GM18517 (cell line): ENCODE results near the gene NCK2.
A peak's percentile ranks its signal among the peaks of the same experiment; 100 is the strongest.

ENCODE experiments used
- ATAC-seq: cut with Tn5 transposase; IDR thresholded peaks from one replicate; pipeline ENCODE4 v1.9.1; 2021; ENCODE audit warnings: mild to moderate bottlenecking, moderate library complexity; ENCODE audit not compliant: unreplicated experiment

Gene NCK2

GRCh38 chr2:105774781-105775337, 30.1 kb downstream of the NCK2 start:
- no peak for ATAC-seq

DNA sequence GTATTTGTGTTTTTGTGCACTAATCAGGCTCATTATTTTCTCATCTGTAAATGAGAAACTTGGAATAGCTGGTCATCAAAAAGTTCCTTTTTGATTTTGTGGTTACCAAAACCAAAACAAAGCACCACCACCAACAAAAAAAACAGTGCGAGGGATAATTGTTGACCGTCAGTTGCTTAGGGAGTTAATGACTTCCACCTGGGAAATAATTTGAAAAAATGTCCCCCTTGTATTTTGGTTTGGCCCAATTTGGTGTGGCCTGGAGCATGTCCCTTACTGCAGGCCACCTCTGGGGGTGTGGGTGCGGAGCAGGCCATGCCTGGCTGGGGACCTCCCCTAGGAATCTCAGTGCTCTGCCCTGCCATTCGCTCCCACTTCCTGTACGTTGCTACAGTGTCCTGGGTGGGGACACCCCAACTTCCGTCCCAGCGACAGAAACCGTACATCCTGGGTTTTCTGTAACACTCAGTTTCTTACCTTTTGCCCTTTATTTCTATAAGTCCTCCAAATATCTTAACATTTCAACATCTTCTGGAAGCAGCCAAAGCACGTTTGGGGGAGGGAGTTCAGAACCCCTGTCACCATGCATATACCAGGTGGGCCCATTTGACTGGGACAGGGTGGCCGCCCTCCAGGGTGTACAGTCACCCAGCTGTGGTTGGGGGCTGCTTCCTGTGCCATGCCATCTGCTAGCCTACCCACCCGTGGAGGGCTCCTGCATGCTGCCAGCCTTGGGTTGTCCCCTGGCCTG, 31.3 kb downstream of the NCK2 start:
- ATAC-seq, result peak; percentile 46

DNA sequence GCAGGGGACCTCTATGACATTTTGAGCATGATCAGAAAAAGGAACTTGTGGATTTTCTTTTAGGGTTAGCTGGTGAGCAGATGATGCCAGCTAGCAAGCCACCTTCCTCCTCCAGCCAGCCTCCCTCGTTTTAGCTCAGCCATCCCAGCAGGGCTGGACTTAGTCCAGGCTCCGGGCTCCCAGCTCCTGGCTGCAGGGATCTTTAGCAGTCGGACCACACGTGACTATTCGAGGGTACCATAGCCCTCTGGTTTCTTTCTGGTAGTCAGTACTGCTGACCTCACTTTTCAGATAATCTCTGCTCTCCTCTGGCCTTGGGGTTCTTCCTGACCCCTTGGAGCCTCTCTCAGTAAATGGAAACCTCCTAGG, 31.8 kb downstream of the NCK2 start:
- no peak for ATAC-seq

DNA sequence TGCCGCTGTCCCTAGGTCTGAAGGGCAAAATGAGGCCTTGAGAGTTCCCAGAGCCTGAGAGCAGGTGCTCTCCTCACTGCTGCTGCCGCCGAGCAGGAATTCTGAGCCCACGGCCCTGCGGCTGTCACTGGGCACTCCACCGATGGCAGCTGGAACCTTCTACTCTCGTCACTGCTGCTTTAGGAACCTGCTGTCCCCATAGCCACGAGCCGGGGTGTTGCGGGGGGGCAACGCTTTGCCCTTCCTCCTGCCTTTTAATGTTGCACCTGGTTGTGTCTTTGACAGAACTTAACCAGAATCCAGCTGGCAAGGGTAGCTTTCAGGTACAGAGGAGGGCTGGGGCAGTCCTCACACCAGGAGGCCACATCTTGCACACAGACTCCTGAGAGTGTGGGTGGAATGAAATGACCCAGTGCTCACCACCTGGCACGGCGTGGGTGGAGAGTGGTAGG, 32.3 kb downstream of the NCK2 start:
- no peak for ATAC-seq

- ATAC-seq, result no peak
Observed at GRCh38 chr2:105777506-105778055, 32.9 kb downstream of the NCK2 start.

- no peak for ATAC-seq
Observed at GRCh38 chr2:105778080-105778607, 33.4 kb downstream of the NCK2 start.

DNA sequence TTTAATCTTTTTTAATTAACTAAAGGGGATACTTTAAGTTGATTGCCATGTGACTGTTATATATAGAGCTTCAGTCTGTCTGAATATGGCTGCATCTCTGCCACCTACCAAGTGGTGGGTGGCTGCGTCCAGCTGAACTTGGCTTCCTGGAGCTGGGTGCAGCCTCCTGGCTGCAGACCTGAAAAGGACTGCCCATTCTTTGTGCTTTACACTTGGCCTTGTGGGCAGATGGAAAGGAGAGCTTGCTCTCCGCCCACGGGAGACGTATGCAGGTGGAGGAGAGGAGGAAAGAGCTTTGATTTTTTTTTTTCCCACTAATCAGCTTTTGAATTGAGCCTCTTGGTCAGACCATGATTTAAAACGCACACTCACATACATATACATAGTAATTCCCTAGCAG, 34.7 kb downstream of the NCK2 start:
- ATAC-seq, result no peak

DNA sequence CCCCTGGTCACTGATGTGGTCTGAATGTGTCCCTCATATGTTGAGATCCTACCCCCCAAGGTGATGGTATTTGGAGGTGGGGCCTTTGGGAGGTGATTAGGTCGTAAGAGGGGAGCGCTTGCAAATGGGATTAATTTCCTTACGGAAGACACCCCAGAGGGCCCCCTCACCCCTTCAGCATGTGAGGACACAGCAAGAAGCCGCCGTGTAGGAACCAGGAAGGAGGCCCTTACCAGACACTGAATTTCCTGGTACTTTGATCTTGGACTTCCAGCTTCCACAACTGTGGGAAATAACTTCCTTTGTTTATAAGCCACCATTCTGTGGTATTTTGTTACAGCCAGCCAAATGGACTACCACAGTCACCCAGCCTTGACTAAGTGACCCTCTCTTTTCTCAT, 35.9 kb downstream of the NCK2 start:
- no peak for ATAC-seq

DNA sequence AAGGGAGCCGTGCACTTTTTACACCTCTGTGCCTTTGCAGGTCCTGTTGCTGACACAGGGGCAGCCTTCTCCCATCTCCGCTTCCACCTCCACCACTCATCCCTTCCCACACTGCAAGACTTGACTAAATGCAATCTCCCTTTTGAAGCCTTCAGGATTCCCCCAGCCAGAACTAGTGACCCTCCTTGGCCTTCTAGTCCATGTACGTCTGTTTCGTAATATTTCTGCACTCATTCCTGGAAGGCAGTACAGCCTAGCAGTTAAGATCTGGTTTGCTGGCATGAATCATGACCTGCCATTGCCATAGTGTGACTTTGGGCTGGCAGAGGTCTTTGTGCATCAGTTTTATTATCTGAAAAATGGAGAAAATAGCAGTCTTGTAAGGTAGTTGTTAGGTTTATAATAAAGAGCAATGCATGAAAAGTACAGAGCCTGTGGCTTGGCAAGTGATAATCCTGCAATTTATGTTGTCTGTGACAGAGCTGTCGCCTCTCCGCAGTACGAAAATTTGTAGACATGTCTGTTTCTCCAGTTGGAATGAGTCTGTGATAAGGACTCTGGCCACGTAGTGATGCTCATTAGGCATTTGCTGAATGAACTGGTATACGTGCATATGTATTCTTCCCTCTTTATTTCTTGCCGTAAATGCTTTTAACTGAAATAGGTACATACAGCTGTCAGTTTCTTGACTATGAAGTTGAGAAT, 36.7 kb downstream of the NCK2 start:
- no peak for ATAC-seq

- no peak for ATAC-seq
Observed at GRCh38 chr2:105782123-105782522, 37.4 kb downstream of the NCK2 start.

DNA sequence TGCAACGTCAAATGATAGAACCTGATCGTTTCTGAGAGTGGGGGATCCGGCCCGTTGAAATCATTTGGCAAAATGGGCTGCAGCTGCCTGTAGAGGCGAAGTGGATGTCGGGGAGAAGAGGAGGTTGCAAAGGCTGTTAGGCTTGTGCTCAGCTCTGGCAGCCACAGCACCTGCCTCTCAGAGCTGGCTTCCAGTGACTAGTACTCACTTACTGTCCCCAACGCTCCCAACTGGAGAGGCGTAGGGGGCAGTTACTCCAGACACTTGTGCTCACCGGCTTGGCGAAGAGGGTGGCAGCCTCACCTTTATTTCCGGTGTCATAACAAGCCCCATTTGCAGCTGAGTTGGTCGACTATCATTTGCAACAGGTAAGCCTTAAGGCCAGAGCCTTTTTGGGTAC, 37.9 kb downstream of the NCK2 start:
- ATAC-seq, result no peak

- ATAC-seq, result no peak
Observed at GRCh38 chr2:105783151-105783738, 38.5 kb downstream of the NCK2 start.

- ATAC-seq, result no peak
Observed at GRCh38 chr2:105783972-105784371, 39.3 kb downstream of the NCK2 start.

DNA sequence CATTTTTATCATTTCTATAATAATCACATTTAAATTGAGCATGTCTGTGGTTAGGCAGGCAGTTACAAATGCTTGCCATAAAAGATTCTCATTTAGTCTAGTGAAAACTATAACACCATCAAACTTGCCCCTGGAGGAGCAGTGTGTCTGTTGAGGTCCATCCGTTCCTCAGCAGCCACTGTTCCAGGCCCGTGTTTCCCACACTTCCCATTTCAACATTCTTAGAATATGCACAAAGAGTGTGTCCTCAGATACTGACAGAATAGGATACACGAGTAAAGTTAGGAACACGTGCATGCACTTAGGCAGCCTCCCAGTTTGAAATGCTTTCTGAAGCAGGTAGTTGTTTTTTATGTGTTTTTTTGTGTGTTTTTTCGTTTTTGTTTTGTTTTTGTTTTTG, 39.9 kb downstream of the NCK2 start:
- ATAC-seq, result no peak

GRCh38 chr2:105785095-105785847, 40.6 kb downstream of the NCK2 start:
- no peak for ATAC-seq

- no peak for ATAC-seq
Observed at GRCh38 chr2:105786231-105787230, 41.8 kb downstream of the NCK2 start.

GRCh38 chr2:105787376-105788318, 42.9 kb downstream of the NCK2 start:
- ATAC-seq, result no peak

DNA sequence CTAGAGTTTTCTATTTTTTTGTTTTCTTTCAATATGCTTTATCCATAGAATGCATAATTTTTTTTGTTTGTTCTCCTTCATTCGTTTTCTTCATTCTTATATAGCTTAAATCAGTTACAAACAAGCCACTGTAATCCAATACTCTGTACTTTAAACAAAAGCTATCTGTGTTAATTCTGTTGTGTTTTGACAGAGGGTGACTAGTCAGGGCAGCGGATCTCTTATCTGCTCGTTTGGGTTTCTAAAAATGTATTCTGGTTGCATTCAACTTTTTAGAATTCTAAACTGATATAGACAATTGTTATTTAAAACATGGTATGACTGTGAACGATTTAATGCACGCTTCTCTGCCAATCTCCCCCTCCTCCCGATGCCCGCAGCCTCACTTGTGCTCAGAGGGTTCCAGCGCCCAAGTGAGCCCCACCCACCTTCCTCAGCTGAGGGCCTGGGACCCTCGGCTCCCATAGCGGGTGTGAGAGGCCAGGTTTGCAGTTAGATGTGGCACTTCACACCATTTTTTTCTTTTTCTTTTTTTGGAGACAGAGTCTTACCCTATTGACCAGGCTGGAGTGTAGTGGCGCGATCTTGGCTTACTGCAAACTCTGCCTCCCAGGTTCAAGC, 44.1 kb downstream of the NCK2 start:
- ATAC-seq, result no peak
